Effector CD8-positive, alpha-beta T cell (primary cell): ENCODE results near the gene ERAS.

ENCODE experiments used
- DNase-seq: peaks from one replicate; lab custom pipeline; 2025; lab: John Stamatoyannopoulos, UW
- total RNA-seq, 4 experiments: gene quantifications; one replicate each; lab custom pipeline; 2026; lab: John Stamatoyannopoulos, UW

ERAS gene, protein sequence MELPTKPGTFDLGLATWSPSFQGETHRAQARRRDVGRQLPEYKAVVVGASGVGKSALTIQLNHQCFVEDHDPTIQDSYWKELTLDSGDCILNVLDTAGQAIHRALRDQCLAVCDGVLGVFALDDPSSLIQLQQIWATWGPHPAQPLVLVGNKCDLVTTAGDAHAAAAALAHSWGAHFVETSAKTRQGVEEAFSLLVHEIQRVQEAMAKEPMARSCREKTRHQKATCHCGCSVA
- 0 to 0.09 (median 0) reads per million in 4 experiments for total RNA-seq

DNA sequence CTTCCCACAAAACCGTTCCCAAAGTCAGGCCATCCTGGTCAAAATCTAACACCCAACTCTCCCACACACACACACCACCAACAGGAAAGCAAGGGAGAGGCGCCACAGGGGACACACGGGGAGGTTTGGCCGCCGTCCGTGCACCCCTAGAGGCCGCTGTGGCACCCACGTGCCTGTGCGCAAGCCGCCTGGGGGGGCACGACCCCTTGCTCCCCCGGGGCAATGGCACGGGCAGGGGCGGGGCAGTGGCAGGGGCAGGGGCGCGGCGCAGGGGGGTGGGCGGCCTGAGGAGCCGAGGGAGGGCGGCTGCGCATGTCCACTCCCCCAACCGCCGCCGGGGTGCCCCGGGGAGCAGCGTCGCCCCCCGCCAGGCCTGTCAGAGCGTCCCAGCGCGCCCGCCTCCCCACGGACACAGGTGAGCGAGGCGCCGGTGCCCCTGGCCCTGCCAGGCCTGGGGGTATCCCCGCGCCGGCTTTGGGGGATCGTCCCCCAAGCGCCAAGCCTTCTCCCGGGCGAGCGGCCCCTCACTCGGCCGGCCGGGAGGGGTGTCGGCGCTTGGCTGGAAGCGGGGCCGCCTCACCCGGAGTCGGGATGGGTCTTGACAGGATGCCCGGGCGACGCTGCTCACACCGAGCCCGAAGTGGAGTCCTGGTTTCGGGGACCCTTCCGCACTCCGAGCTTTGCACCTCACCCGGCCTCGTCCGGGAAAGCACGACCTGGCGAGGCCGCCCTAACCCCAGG is at the start of gene ERAS:
Gene ERAS (plus strand): TSS at position 379 of the 741 bp plus-strand sequence. CDS start 2,611 bp downstream, outside the sequence.
- DNase-seq: no peak

DNA sequence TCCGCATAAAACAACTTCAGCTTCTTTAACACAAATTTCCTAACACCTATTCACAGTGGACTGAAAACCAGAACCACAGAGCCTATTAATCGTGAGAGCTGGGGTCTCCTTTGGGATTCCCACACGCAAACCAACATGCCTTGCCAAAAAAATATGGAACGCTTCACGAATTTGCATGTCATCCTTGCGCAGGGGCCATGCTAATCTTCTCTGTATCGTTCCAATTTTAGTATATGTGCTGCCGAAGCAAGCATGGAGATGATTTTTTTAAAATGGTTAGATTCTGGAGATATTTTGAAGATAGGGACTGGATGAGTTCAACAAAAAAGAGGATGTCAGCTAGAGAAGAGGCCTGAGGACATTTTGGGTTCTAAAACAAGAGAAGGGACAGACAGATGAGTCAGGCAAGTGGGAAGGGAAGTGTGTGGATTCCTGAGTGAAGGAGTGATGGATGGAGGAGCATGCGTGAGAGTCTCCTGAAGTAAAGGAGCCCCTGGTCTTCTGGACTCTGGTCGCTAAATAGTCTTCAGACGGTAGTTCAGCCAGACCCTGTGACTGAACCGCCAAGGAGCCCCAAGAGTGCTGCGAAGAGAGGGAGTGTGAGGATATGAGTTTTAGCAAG is 49.4 kb upstream of the ERAS start:
- no peak for DNase-seq

DNA sequence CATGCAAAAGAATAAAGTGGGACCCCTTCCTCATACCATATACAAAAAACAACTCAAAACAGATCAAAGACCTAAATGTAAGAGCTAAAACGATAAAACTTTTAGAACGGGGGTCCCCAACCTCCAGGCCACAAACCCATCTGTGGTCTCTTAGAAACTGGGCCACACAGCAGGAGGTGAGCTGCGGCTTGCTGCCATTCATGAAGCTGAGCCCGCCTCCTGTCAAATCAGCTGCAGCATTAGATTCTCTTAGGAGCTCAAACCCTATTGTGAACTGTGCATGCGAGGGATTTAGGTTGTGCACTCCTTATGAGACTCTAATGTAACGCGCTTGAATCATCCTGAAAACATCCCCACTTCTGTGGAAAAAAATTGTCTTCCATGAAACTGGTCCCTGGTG is 46.9 kb upstream of the ERAS start:
- DNase-seq: no peak

DNA sequence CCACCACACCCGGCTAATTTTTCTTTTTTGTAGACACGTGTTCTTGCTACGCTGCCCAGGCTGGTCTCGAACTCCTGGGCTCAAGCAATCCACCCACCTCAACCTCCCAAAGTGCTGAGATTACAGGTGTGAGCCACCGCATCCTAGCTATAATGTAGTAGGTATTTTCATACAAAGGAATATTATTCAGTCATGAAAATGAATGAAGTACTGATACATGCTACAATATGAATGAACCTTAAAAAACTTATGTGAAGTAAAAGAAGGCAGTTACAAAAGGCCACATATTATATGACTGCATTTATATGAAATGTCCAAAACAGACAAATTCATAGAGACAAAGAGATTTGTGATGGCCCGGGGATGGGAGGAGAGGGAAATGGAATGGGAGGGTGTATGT is 44.6 kb upstream of the ERAS start:
- DNase-seq: no peak

DNA sequence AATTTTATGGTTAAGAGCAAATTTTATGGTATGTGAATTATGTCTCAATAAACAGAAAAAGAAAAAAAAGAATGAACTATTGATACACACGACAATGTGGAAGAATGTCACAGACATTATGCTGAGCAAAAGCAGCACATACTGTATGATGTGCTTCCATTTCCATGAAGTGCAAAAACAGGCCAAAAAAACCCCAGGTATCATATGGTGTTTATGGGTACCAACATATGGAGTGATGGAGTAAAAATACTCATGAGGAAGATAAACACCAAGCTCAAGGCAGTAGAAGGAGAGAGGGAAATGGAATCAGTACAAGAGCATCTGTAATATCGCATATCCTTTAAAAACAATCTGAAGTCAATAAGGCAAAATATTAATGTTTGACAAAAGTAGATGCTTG is 44.1 kb upstream of the ERAS start:
- no peak for DNase-seq

DNA sequence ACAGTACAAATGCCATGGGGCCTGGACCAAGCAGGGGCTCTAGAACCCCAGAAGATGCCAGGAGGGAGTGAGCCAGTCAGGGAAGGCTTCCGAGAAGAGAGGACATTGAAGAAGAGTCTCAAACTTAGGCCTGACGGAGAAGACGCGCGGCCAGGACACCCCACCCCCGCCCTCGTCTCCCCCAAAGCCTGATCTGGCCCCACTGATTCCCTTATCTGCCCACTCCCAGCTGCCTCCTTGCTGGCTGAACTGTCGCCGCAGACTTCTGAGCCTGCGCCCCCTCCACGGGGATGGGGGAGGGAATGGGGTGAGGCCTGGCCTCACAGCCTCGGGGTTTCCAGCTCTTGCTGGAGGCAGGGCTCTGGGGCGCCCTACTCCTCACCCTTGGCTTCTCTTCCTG is 43.5 kb upstream of the ERAS start:
- DNase-seq: no peak

DNA sequence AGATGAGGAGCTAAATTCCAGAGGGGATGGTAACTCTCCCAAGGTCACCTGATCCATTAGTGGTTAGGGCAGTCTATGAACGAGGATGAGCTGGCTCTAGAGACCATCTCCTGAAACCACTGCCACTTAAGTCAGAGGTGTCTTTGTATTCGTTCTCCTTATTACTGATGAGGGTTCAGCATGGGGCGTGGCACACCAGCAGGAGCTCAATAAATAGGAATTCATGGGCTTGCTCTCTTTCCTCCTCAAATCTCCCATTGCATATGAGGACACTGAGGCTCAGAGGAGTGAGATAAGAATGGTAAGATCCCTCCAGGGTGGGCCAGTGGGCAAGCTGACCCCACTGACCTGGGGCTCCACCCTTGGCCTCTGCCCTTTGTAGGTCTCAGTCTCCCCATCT is 41.6 kb upstream of the ERAS start:
- no peak for DNase-seq

DNA sequence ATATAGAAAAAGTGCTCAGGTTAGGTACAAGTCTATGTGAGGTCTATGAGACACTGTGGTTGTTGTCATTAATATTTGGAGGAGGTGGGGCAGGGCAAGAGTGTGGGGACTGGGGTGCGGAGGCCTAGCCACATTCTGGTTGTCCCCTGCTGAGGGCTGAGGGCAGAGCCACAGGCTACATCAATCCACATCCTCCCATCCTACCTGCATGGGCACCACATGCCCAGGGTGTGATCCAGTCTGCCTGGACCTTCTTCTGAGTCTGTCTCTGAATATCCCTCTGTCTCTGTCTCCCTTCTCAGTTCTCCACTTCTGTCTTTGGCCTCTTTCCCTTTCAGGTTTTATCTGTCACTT is 41.1 kb upstream of the ERAS start:
- DNase-seq: no peak

DNA sequence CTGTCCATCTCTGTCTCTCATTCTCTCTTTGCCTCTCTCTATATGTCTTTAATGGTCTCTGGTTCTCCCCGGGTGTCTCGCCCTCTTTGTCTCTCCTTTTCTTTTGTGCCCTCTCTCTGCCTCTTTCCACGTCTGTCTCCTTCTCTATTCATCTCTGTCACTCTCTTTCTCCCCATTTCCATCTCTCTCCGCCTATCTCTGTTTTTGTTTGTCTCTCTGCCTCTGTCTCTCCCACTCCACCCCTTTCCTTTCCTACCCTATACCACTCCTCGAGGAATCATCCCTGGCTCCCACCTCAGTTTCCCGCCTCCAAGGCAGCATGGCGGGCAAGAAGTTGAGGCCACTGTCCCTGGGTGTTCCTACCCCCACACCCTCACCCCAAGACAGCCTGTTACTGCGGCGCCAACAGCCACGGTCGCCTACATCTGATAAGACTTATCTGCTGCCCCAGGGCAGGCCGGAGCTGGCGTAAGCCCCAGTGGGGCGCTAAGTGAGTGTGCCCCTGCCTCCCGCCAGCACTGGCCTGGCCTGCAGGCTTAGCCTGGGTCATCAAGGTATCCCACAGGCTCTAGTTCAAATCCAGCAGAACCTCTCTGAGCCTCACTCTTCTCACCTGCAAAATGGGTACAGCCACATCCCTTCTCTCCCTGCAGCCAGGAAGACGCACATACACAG is 40.6 kb upstream of the ERAS start:
- DNase-seq: no peak

DNA sequence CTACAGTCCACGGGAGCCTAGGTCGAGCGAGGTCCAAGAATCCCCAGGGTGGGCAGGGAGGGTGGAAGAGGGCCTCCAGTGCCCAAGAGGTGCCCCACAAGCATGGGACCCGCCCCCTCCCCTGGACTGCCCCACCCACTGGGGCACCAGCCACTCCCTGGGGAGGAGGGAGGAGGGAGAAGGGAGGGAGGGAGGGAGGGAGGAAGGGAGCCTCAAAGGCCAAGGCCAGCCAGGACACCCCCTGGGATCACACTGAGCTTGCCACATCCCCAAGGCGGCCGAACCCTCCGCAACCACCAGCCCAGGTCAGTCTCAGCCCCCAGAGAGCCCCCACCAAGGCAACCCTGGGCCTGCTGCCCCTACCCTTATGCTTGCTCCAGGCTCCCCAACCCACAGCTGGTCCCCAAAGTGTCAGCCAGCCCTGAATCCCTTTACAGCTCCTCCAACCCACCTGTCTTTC is 39.9 kb upstream of the ERAS start, which contains the start of gene GATA1:
Gene GATA1 (plus strand): TSS at position 250 of the 460 bp plus-strand sequence. CDS start 4,520 bp downstream, outside the sequence.
- DNase-seq: no peak

DNA sequence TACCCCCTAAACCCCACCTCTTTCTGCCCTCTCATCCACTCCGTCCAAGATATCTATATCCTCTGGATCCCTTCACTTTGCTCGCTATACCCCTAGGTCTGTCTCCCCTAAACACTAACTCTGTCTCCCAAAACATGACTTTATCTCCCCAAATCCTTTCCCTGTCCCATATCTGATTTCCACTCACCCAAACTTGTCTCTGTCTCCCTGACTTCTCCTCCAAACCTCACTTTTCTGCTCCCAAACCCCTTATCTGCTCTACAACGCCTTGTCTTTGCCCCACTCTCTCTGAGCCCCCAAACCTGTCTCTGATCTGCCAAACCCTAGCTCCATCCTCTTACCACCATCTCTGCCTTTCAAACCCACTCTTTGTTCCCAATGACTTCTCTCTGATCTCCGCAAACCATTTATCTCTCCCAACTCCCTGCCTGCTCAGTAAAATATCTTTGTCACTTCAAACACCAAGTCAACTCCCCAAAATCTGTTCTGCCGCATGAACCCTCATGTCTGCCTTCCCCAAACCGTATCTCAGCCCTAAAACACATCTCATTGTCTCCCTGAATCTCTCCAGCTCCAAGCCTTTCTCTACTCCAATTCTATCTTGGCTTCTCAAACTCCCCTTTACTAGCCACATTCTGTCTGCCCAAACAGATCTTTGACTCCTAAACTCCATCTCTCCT is 39.3 kb upstream of the ERAS start:
- no peak for DNase-seq

DNA sequence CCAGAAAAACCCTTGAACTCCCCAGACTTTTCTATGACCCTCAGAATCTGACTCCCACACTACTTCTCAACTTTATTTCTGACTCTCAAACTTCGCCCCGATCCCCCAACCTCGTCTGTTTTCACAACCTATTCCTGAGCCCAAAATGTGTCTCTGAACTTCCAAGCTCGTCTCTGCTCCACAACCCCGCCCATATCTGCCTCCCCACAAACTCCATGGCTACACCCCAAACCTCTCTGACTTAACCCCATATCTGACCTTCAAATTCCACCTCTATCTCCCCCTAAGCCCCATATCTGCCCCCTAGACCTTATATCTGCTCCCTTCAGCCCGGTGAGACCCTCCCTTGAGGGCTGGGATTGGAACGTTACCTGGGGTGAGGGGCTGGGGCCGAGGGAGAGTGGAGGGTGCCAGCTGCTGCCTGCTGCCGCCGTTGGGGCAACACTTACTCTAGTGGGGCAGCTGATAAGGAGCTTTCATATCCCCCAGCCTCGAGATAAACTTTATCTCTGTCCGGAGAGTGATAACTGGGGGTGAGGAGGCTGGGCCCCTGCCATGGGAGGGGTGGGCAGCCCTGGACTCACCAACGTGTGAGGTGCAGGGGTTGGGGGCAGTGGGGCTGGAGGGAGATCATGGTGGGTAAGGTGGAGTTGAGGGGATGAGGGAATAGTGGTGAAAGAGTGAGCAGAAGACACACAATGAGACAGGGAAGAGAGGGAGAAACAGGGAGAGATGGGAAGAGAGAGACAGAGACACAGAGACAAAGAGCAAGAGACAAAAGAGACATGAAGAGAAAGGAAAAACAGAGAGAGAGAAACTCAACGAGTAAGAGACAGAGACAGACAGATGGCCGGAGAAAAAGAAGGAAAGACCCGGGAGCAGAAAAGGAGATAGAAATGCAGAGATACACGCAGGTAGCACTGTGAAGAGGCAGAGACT is 38.5 kb upstream of the ERAS start:
- no peak for DNase-seq

DNA sequence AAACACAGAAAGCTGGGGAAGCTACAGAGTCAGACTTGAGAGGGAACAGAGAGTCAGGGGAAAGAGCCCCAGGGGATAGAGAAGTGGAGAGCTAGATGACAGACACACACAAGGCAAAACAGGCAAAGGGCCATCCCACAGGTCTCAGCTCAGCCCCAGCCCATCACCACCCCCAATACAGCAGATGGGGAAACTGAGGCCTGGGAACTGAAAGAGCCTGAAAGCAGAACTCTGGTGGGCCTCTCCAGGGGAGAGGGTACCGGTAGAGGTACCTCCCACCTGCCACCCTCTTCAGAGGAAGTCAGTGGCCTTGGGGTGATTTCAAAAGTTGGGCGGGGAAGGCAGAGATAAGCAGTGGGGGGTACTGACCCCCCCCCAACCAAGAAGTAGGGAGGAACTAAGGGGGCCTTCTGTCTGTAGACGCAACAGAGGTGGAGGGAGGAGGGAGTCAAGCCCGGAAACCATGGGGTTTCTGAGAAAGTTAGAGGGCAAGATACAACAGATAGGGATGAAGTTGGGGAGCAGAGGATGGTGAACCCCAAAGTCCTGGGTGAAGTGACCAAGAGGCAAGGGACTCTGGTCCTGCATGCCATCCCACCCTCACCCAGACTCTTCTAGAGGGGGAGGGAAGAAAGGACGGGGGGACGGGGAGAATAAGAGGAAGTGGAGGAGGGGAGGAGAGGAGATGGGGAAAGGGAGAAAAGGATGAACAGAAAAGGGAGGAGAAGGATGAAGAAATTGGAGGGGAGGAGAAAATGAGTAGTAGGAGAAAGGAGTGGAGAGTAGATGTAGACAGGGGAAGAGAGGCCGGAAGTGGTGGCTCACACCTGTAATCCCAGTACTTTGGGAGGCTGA is 36.7 kb upstream of the ERAS start:
- no peak for DNase-seq

DNA sequence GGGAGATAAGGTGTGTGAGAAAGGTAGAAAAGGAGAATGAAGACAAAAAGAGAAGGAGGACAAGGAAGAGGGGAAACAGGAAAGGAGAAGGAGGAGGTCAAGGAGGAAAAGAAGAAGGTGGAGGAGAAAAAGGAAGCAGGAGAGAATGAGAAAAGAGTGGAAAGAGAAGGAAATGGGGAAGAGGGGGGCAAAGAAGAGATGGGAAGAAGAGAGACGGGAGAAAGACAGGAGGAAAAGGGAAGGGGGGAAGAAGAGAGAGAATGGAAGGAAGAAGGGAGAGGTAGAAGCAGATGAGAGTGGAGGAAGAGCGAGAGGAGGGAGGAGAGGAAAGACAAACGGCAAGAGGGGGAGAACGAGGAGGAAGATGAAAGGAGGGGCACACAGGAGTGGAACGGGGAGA is 35.8 kb upstream of the ERAS start:
- DNase-seq: no peak

DNA sequence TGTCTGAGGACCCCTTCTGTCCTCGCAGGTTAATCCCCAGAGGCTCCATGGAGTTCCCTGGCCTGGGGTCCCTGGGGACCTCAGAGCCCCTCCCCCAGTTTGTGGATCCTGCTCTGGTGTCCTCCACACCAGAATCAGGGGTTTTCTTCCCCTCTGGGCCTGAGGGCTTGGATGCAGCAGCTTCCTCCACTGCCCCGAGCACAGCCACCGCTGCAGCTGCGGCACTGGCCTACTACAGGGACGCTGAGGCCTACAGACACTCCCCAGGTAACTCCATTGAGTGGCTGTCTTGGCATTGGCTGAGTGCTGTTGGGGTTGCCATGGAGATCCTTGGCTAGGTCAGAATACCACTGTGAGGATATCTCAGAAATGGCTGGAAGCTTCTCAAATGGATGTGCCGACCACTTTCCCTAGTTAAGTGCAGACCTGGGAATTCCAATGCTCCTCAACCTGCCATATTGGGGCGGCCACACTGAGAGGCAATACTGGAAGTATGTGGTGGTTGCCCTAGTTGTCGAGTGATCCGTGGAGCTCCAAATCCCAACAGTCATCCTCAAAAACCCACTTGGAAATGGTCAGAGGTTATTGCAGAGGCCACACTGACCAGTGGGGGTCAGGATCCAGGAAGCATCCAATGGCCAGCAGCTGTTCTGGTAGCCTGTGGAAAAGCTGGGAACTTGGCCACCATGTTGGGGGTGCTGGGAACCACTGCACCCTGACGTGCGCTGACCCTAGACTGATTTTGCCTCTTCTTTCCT is 35.1 kb upstream of the ERAS start:
- DNase-seq: no peak

DNA sequence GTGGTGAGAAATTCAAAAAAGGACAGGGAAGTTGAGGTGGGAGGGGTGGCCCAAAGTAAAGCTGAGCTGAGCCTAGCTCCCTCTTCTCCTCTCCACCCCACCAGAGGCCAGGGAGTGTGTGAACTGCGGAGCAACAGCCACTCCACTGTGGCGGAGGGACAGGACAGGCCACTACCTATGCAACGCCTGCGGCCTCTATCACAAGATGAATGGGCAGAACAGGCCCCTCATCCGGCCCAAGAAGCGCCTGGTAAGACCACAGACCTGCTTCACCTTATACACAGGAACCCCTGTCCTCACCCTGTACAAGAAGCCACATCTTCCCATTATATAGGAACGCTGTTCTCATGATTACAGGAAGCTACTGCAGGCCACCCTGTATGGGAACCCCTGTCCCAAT is 34.1 kb upstream of the ERAS start:
- no peak for DNase-seq

DNA sequence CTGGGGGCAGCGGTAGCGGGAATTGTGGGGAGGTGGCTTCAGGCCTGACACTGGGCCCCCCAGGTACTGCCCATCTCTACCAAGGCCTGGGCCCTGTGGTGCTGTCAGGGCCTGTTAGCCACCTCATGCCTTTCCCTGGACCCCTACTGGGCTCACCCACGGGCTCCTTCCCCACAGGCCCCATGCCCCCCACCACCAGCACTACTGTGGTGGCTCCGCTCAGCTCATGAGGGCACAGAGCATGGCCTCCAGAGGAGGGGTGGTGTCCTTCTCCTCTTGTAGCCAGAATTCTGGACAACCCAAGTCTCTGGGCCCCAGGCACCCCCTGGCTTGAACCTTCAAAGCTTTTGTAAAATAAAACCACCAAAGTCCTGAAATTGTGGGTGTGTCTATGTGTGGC is 32.4 kb upstream of the ERAS start:
- DNase-seq: no peak

DNA sequence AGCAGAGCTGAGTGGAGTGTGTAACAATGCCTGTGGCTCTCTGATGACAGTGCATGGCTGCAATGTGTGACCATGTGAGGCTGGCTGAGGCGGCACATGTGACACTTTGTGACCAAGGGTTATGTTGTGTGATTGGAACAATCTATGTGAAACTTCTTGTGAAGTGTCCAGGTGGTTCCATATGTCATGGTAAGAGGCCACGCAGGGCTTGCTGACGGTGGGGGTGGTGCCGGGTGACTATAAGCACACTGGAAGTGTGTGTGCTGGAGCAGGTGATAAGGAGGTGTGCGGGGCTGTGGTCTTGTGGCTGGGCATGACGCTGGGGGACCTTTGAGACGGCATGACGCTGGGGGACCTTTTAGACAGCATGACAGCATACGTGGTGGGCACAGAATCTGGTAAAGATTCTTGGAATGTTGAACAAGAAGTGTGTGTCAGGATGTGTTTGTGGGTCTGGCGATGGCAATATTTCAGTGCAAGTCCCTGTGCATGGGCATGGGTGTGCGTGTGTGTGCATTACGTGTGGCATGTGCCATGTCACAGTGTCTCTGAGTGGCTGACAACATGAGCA is 31.9 kb upstream of the ERAS start:
- DNase-seq: no peak
